Measurements from ENCODE around the gene GFER. TPM values are rescaled to one million over a fixed set of nuclear protein-coding genes. Genes with fewer than 3 reads are reported as not detected.

GFER gene
- total and polyA plus RNA-seq, 9 of the 15 experiments (the other 6 are each of a cell fraction or from before 2014, with no cell fraction given), result 4.3 to 53.7 (median 19.8) TPM

- Histone ChIP-seq H3K27me3 (ENCODE audit: control insufficient read depth in 2 of 2, insufficient read depth in 2 of 2, low read length in 2 of 2) (no peaks in the 10 kb centered on the region), H3K36me3 (ENCODE audit: control insufficient read depth, insufficient read depth, low read length) (peaks cover 28% of the 10 kb centered on the region; the same call in 2 of the 3 replicates), H3K27ac (ENCODE audit: extremely low read depth, low read depth, low read length) (peak within 1 kb of the TSS; percentile 51), H4K20me1 (replicated peaks; ENCODE audit: control insufficient read depth, insufficient read depth, low read length) (peaks cover 7% of the 10 kb centered on the region), H3K4me1 (replicated peaks in 1 of 2; ENCODE audit: control insufficient read depth in 2 of 2, insufficient read depth in 2 of 2, low read length in 2 of 2) (peaks cover 29 to 76% of the 10 kb centered on the region in 2 experiments), H3K4me2 (ENCODE audit: insufficient read depth, low read length) (peak within 1 kb of the TSS; percentile 84), H3K4me3 (peak within 1 kb of the TSS; percentile 78), H2AFZ (ENCODE audit: low read depth, low read length) (peak within 1 kb of the TSS; percentile 91), H3K9me3 (replicated peaks; ENCODE audit: control insufficient read depth, insufficient read depth, low read depth, low read length) (no peaks in the 10 kb centered on the region), H3K9ac (ENCODE audit: insufficient read depth in 1 of 2, low read depth in 2 of 2, low read length in 2 of 2) (peak within 1 kb of the TSS; percentile 63 to 91), H3K79me2 (ENCODE audit: control insufficient read depth, insufficient read depth, low read length) (peaks cover 20% of the 10 kb centered on the region), H3K9me1 (ENCODE audit: control insufficient read depth, insufficient read depth, low read length) (peaks cover 8% of the 10 kb centered on the region)
- peak; percentile 88 for FAIRE-seq
- 2% methylated on average over 33 of the region's 77 CpGs for WGBS (ENCODE audit: insufficient coverage, low coverage, missing lambda C conversion rate)
- intact Hi-C loops (cut with micrococcal nuclease) (loop anchor here (2.0 kb wide), 1 partner anchor 22 kb away; the partner anchor contains the start of gene RPS2), in situ Hi-C loops (cut with MboI) (no loop called here)
- CTCF ChIA-PET (ENCODE audit: low intra/inter-chr PET ratio), result interaction anchor here (0.7 kb wide), 1 partner anchor 130 kb away, joined by 5 read pairs; no protein-coding TSS in a partner anchor
- no TSS peak for BruUV-seq (replicated peaks)
- DNase-seq (ENCODE audit: extremely low read depth in 1 of 4, low spot score in 3 of 4), result peak; percentile 99 to 100 (median 100)
- POLR2A ChIA-PET, result interaction anchor here (0.6 to 2.3 kb wide), 11 partner anchors 10 to 212 kb away, joined by 3 to 28 read pairs (median 4); partner anchors contain the start of genes EME2, MRPS34, RPS2 and TRAF7
- peak; percentile 95 for ATAC-seq
- TF ChIP-seq RERE (CRISPR knock-in tag; IDR thresholded peaks at IDR 0.05; ENCODE audit: borderline replicate concordance) (no peak), L3MBTL2 (IDR thresholded peaks at IDR 0.05) (peak; percentile 81), RBBP5 (IDR thresholded peaks at IDR 0.05; ENCODE audit: borderline replicate concordance, insufficient read depth, low read length, poor library complexity, severe bottlenecking) (no peak), NBN (IDR thresholded peaks at IDR 0.05; ENCODE audit: low read depth) (0 out of 2 replicates have a peak, but pooled peaks have one; percentile 19), SAP30 (IDR thresholded peaks at IDR 0.05; ENCODE audit: borderline replicate concordance, insufficient read depth, low read depth, low read length, poor library complexity, severe bottlenecking) (peak; percentile 68), CBFB (CRISPR knock-in tag; IDR thresholded peaks at IDR 0.05) (no peak), NCOR1 (IDR thresholded peaks at IDR 0.05) (no peak), RNF219 (CRISPR knock-in tag; IDR thresholded peaks at IDR 0.05) (no peak), ZNF445 (CRISPR knock-in tag; IDR thresholded peaks at IDR 0.05; ENCODE audit: low read depth) (no peak), U2AF1 (optimal IDR thresholded peaks at IDR 0.05; ENCODE audit: low read depth, low read length) (no peak), GABPB2 (CRISPR knock-in tag; conservative IDR thresholded peaks at IDR 0.05) (no peak), ATF7 (IDR thresholded peaks at IDR 0.05) (no peak), ZFPM2 (CRISPR knock-in tag; IDR thresholded peaks at IDR 0.05) (no peak)
Measured at GRCh38 chr16:1942810-1943726, 40.9 kb upstream of the GFER start, which contains the start of gene MSRB1. TSS of gene MSRB1 (minus strand) at chr16:1943199. CDS start at chr16:1943156, 43 bp downstream.
